PFSK-1 (cell line): ENCODE data around the gene IL6ST.

ENCODE experiments used
- FOXP2 ChIP-seq: optimal IDR thresholded peaks from 2 replicates; pipeline ENCODE3; 2011; ENCODE audit warnings: borderline replicate concordance, control low read depth, inconsistent platforms; ENCODE audit not compliant: insufficient read depth; ENCODE audit errors: extremely low read length, extremely low read depth
- POLR2AphosphoS5 ChIP-seq: IDR thresholded peaks from 2 replicates; pipeline ENCODE4 v1.6.1; 2012; ENCODE audit warnings: low read depth, mild to moderate bottlenecking, control low read depth, low read length, moderate library complexity
- REST ChIP-seq, 2 experiments: IDR thresholded peaks; 2 replicates each; pipeline versions ENCODE4 v1.6.1 to v1.8.0; 2011 to 2012; ENCODE audit warnings: low read depth in 2 of 2, low read length in 2 of 2, control low read depth in 1 of 2, inconsistent platforms in 1 of 2, mild to moderate bottlenecking in 1 of 2, moderate library complexity in 1 of 2; ENCODE audit not compliant: insufficient read depth in 1 of 2
- SIN3A ChIP-seq: IDR thresholded peaks from 2 replicates; pipeline ENCODE4 v1.6.1; 2012; ENCODE audit warnings: mild to moderate bottlenecking, low read length, moderate library complexity, borderline replicate concordance; ENCODE audit not compliant: insufficient read depth
- TAF1 ChIP-seq: IDR thresholded peaks from 2 replicates; pipeline ENCODE4 v1.6.1; 2012; ENCODE audit warnings: low read length, control low read depth, borderline replicate concordance; ENCODE audit not compliant: insufficient read depth

IL6ST gene

DNA sequence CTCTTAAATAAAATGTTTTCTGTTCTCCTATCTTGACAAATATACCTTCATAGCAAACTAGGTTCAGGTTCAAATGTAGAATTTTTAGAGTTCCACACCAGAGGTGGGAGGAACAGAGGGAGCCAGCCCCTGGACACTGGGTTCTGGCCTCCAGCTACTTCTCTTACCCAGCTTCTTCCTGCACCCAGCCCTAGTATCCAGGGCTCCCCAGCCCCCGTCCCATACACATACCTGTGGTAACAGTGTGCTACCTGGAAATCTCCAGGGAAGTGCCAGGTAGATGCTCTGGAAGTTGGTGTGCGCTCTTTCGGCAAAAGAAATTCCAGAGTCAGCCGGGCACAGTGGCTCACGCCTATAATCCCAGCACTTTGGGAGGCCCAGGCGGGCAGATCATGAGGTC lies 33.9 kb upstream of the IL6ST start:
- TF ChIP-seq REST (IDR thresholded peaks at IDR 0.05; ENCODE audit: insufficient read depth in 1 of 2, low read depth in 2 of 2, low read length in 2 of 2) (no peak), TAF1 (no peak), SIN3A (no peak), FOXP2 (no peak), POLR2AphosphoS5 (no peak)

GRCh38 chr5:56026863-56027300 lies 32.1 kb upstream of the IL6ST start:
- TF ChIP-seq TAF1 = no peak
- no peak for TF ChIP-seq FOXP2
- TF ChIP-seq REST (IDR thresholded peaks at IDR 0.05; ENCODE audit: insufficient read depth in 1 of 2, low read depth in 2 of 2, low read length in 2 of 2) = no peak
- no peak for TF ChIP-seq SIN3A

DNA sequence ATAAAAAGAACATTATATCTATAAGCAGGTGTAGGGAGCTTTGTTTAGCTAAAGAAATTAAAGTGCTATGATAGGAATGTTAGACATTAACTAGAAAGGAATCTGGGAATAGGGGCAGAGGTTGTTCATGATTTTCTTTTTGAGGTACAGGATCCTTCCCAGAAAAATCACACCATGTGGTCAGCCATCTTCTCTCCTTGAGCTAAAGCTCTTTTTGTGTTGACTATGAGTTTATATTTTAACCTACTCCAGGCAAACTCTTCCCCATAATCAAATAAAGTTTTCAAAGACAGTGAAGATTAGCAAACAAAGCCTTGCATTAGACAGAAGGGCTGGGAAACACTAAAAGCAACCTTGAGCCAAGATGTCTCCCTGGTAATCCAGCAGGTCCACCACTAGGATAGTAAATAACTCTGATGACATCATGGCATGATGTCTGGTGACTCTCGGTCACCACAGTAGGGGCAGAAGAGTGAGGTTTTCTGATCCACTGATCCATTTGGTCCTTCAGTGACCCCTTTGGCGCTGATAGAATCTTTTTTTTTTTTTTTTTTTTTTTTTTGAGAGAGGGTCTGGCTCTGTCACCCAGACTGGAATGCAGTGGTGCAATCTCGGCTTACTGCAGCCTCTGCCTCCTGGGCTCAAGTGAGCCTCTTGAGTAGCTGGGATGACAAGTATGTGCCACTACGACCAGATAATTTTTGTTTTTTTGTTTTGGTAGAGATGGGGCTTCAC lies 30.6 kb upstream of the IL6ST start:
- no peak for TF ChIP-seq TAF1
- no peak for TF ChIP-seq REST (IDR thresholded peaks at IDR 0.05; ENCODE audit: insufficient read depth in 1 of 2, low read depth in 2 of 2, low read length in 2 of 2)
- no peak for TF ChIP-seq POLR2AphosphoS5
- TF ChIP-seq FOXP2 = no peak
- no peak for TF ChIP-seq SIN3A

GRCh38 chr5:56024810-56025150 lies 30.0 kb upstream of the IL6ST start:
- TF ChIP-seq SIN3A (no peak), REST (IDR thresholded peaks at IDR 0.05; ENCODE audit: insufficient read depth in 1 of 2, low read depth in 2 of 2, low read length in 2 of 2) (no peak), TAF1 (no peak), FOXP2 (no peak), POLR2AphosphoS5 (no peak)
